IMR-90 (cell line): ENCODE data around the gene OR2A12. TPM values are rescaled to one million over a fixed set of nuclear protein-coding genes. Genes with fewer than 3 reads are reported as not detected.
"Not testable (repeated sequence)": the region's sequence is repeated elsewhere in the genome, so short reads cannot be mapped to it uniquely, and the experiment has no call there.

ENCODE experiments used
- ATAC-seq: fragments of 200-7000 bp; cut with Tn5 transposase; 2 replicates; pipeline ENCODE4 v1.9.1; 2020; ENCODE audit warnings: low read depth, mild to moderate bottlenecking, moderate library complexity
- BruUV-seq: library from RNA; stranded (reverse); fragments of 400-500 nt; replicated peaks from 2 replicates; lab custom pipeline; 2021; lab: Mats Ljungman, UMichigan
- CTCF ChIA-PET: fragments of 300-600 bp; formaldehyde crosslinking; extraction: SDS; loops from one replicate; lab custom pipeline; 2021; ENCODE audit warnings: antibody characterized with exemption; lab: Yijun Ruan, JAX
- POLR2A ChIA-PET: fragments of 300-600 bp; sonication (Branson Sonifier 250); formaldehyde crosslinking; loops from one replicate; lab custom pipeline; 2022; ENCODE audit warnings: antibody characterized with exemption; ENCODE audit not compliant: unreplicated experiment; lab: Charles Lee
- DNase-seq: peaks from one replicate; pipeline ENCODE4 v3.0.0; 2013
- H2AFZ ChIP-seq: replicated peaks from 2 replicates; pipeline ENCODE3; 2013; ENCODE audit warnings: low read length, mild to moderate bottlenecking; ENCODE audit not compliant: poor library complexity
- H2AK5ac ChIP-seq: 2 replicates; pipeline ENCODE4 v1.6.1; 2013; ENCODE audit warnings: low read depth, low read length, inconsistent platforms
- H2AK9ac ChIP-seq: replicated peaks from 2 replicates; pipeline ENCODE3; 2013; ENCODE audit warnings: mild to moderate bottlenecking, low read depth, low read length, moderate library complexity; ENCODE audit not compliant: poor library complexity
- H2BK120ac ChIP-seq: 2 replicates; pipeline ENCODE4 v1.6.1; 2013; ENCODE audit warnings: low read depth, low read length, inconsistent platforms
- H2BK15ac ChIP-seq: 3 replicates; pipeline ENCODE4 v1.6.1; 2013; ENCODE audit warnings: low read depth, low read length, inconsistent platforms
- H2BK20ac ChIP-seq: 2 replicates; pipeline ENCODE4 v1.6.1; 2013; ENCODE audit warnings: low read depth, mild to moderate bottlenecking, inconsistent platforms, low read length, moderate library complexity
- H2BK5ac ChIP-seq: 2 replicates; pipeline ENCODE4 v1.6.1; 2013; ENCODE audit warnings: mild to moderate bottlenecking, low read depth, low read length, inconsistent platforms; ENCODE audit not compliant: poor library complexity, severe bottlenecking
- H3K14ac ChIP-seq: replicated peaks from 2 replicates; pipeline ENCODE4 v1.6.1; 2013; ENCODE audit warnings: low read depth, low read length, inconsistent platforms
- H3K18ac ChIP-seq: 2 replicates; pipeline ENCODE4 v1.6.1; 2013; ENCODE audit warnings: low read depth, low read length, control low read depth
- H3K23ac ChIP-seq: 2 replicates; pipeline ENCODE4 v1.6.1; 2013; ENCODE audit warnings: low read depth, low read length, inconsistent platforms
- H3K27ac ChIP-seq: 2 replicates; pipeline ENCODE4 v1.5.1; 2013; ENCODE audit warnings: mild to moderate bottlenecking, control low read depth, low read length; ENCODE audit not compliant: insufficient read depth
- H3K27me3 ChIP-seq: 2 replicates; pipeline ENCODE4 v1.6.1; 2013; ENCODE audit warnings: low read length; ENCODE audit not compliant: control insufficient read depth, insufficient read depth
- H3K36me3 ChIP-seq: 2 replicates; pipeline ENCODE4 v1.6.1; 2013; ENCODE audit warnings: low read length, mixed read lengths; ENCODE audit not compliant: control insufficient read depth, insufficient read depth
- H3K4ac ChIP-seq: 2 replicates; pipeline ENCODE4 v1.6.1; 2013; ENCODE audit warnings: low read depth, low read length, inconsistent platforms
- H3K4me1 ChIP-seq: 2 replicates; pipeline ENCODE4 v1.6.1; 2013; ENCODE audit warnings: low read length, mixed read lengths; ENCODE audit not compliant: control insufficient read depth, insufficient read depth
- H3K4me2 ChIP-seq: 2 replicates; pipeline ENCODE4 v1.6.1; 2013; ENCODE audit warnings: low read depth, mild to moderate bottlenecking, control low read depth, low read length, moderate library complexity
- H3K4me3 ChIP-seq: 2 replicates; pipeline ENCODE4 v1.5.1; 2013; ENCODE audit warnings: low read depth, mild to moderate bottlenecking, control low read depth, low read length, moderate library complexity; ENCODE audit not compliant: insufficient read depth
- H3K56ac ChIP-seq: 2 replicates; pipeline ENCODE4 v1.6.1; 2013; ENCODE audit warnings: low read length, inconsistent platforms; ENCODE audit not compliant: insufficient read depth; ENCODE audit errors: extremely low read depth
- H3K79me1 ChIP-seq, 2 experiments: 2 replicates each; pipeline ENCODE4 v1.6.1; 2013; ENCODE audit warnings: low read length in 2 of 2, inconsistent platforms in 1 of 2, low read depth in 1 of 2
- H3K9ac ChIP-seq: 2 replicates; pipeline ENCODE4 v1.6.1; 2013; ENCODE audit warnings: low read depth, low read length, control low read depth
- H3K9me1 ChIP-seq: 2 replicates; pipeline ENCODE4 v1.6.1; 2013; ENCODE audit warnings: low read length, inconsistent platforms; ENCODE audit not compliant: insufficient read depth
- H3K9me3 ChIP-seq: 2 replicates; pipeline ENCODE4 v1.6.1; 2013; ENCODE audit warnings: low read length; ENCODE audit not compliant: control insufficient read depth, insufficient read depth
- H4K20me1 ChIP-seq: 2 replicates; pipeline ENCODE4 v1.6.1; 2013; ENCODE audit warnings: low read length, inconsistent platforms; ENCODE audit not compliant: insufficient read depth
- H4K5ac ChIP-seq: 2 replicates; pipeline ENCODE4 v1.6.1; 2013; ENCODE audit warnings: mild to moderate bottlenecking, low read depth, low read length, control low read depth
- H4K8ac ChIP-seq, 2 experiments: 2 replicates each; pipeline ENCODE4 v1.6.1; 2013; ENCODE audit warnings: low read depth in 2 of 2, low read length in 2 of 2, control low read depth in 1 of 2, inconsistent platforms in 1 of 2
- H4K91ac ChIP-seq: 2 replicates; pipeline ENCODE4 v1.6.1; 2013; ENCODE audit warnings: low read depth, low read length, inconsistent platforms; ENCODE audit not compliant: insufficient read depth
- WGBS, 2 experiments: methylation state at CpG; one replicate each; pipeline versions ENCODE4 v1.1.5 to v1.1.7; 2013; ENCODE audit warnings: missing lambda C conversion rate in 2 of 2; ENCODE audit not compliant: insufficient read length in 1 of 2; ENCODE audit errors: extremely low coverage in 2 of 2; 5-methylcytosine and 5-hydroxymethylcytosine counted together
- dilution Hi-C: fragments of 300-500 bp; cut with HindIII; formaldehyde crosslinking; loops from one replicate; pipeline ENCODE4 v1.14.3; 2018; ENCODE audit warnings: low sequenced_read_pairs; ENCODE audit not compliant: unreplicated experiment
- in situ Hi-C: fragments of 300-500 bp; cut with MboI; formaldehyde crosslinking; loops from 3 replicates; pipeline ENCODE4 v1.14.3; 2019; ENCODE audit warnings: low sequenced_read_pairs, inconsistent platforms, mixed read lengths
- intact Hi-C: fragments of 100-400 bp; cut with micrococcal nuclease; formaldehyde crosslinking; loops from 2 replicates; pipeline ENCODE4 v1.10.0; 2022
- polyA plus RNA-seq, 3 experiments: library from polyadenylated mRNA; depleted of rRNA; stranded (reverse); fragments of >200 nt; gene quantifications; 2 replicates each; pipeline ENCODE4 v1.2.3, GENCODE V29; 2012; ENCODE audit warnings: low replicate concordance in 1 of 3
- total RNA-seq: library from RNA; depleted of rRNA; stranded (reverse); fragments of >200 nt; gene quantifications from 2 replicates; pipeline ENCODE4 v1.2.3, GENCODE V29; 2012

OR2A12 gene
- total and polyA plus RNA-seq, 2 of the 4 experiments (the other 2 are of a cell fraction) = not detected

DNA sequence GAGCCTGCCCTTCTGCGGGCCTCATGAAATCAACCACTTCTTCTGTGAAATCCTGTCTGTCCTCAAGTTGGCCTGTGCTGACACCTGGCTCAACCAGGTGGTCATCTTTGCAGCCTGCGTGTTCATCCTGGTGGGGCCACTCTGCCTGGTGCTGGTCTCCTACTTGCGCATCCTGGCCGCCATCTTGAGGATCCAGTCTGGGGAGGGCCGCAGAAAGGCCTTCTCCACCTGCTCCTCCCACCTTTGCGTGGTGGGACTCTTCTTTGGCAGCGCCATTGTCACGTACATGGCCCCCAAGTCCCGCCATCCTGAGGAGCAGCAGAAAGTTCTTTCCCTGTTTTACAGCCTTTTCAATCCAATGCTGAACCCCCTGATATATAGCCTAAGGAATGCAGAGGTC, 43.5 kb downstream of the OR2A12 start:
- H2BK5ac ChIP-seq, dilution Hi-C loops, H2AK9ac ChIP-seq, H3K4me3 ChIP-seq, H2AFZ ChIP-seq, H4K20me1 ChIP-seq, H2BK15ac ChIP-seq, CTCF ChIA-PET, in situ Hi-C loops, H4K91ac ChIP-seq, H3K79me1 ChIP-seq, H3K9me3 ChIP-seq, H3K9me1 ChIP-seq, H3K4ac ChIP-seq, H4K5ac ChIP-seq, BruUV-seq, ATAC-seq, H3K27ac ChIP-seq, H3K56ac ChIP-seq, H3K18ac ChIP-seq, H3K23ac ChIP-seq, H2BK20ac ChIP-seq, H3K14ac ChIP-seq, H3K27me3 ChIP-seq, DNase-seq, H2BK120ac ChIP-seq, H3K4me1 ChIP-seq, H3K4me2 ChIP-seq, POLR2A ChIA-PET, H3K9ac ChIP-seq, H3K36me3 ChIP-seq, H4K8ac ChIP-seq, H2AK5ac ChIP-seq: not testable (repeated sequence)
- 63% methylated on average over 4 of the region's 9 CpGs; no CpG with 5 or more reads in 1 of the 2 experiments for WGBS, 2 experiments
- intact Hi-C loops = loop anchor here (5.0 kb wide), 1 partner anchor 102 kb away; no protein-coding TSS in a partner anchor
